ENCODE measurements around the gene FKBP14.

- TF ChIP-seq CTCF (IDR thresholded peaks at IDR 0.05) (no peak), POLR2A (IDR thresholded peaks at IDR 0.05) (no peak)
Measured at GRCh38 chr7:30029696-30030095, 3.2 kb upstream of the FKBP14 start.

All from right lobe of liver (tissue), 4 donors.